ENCODE data around the gene CTPS1. TPM values are rescaled to one million over a fixed set of nuclear protein-coding genes. Genes with fewer than 3 reads are reported as not detected.

The CTPS1 gene
- total RNA-seq, 2 donors from 2014 or later = 14.1 to 25.5 TPM

GRCh38 chr1:41015281-41015896 is 35.9 kb downstream of the CTPS1 start:
- intact Hi-C loops (cut with DNase I) = no loop called here
- Histone ChIP-seq H3K36me3 (peaks cover 4% of the 10 kb centered on the region), H3K27me3 (no peaks in the 10 kb centered on the region), H3K4me3 (no peak overlapping the region), H3K4me1 (no peaks in the 10 kb centered on the region), H3K9ac (ENCODE audit: low read depth in 2 of 2, low read length in 2 of 2) (no peak overlapping the region), H3K9me3 (no peaks in the 10 kb centered on the region), H3K27ac (no peak overlapping the region)
- no peak for DNase-seq
- no peak for TF ChIP-seq CTCF (IDR thresholded peaks at IDR 0.05)

- intact Hi-C loops (cut with DNase I) = no loop called here
- Histone ChIP-seq H3K27ac (no peak overlapping the region), H3K36me3 (peaks cover 4% of the 10 kb centered on the region), H3K4me1 (no peaks in the 10 kb centered on the region), H3K9ac (ENCODE audit: low read depth in 2 of 2, low read length in 2 of 2) (no peak overlapping the region), H3K9me3 (no peaks in the 10 kb centered on the region), H3K27me3 (no peaks in the 10 kb centered on the region), H3K4me3 (no peak overlapping the region)
- no peak for DNase-seq
- TF ChIP-seq CTCF (IDR thresholded peaks at IDR 0.05) = no peak
Observed at GRCh38 chr1:41015897-41016470, 36.5 kb downstream of the CTPS1 start.

GRCh38 chr1:41017141-41018017 is 37.9 kb downstream of the CTPS1 start:
- H3K27ac ChIP-seq = no peak overlapping the region
- no peaks in the 10 kb centered on the region for H3K9me3 ChIP-seq
- DNase-seq = no peak
- peaks cover 4% of the 10 kb centered on the region for H3K36me3 ChIP-seq
- H3K4me1 ChIP-seq = no peaks in the 10 kb centered on the region
- intact Hi-C loops (cut with DNase I) = no loop called here
- H3K27me3 ChIP-seq = no peaks in the 10 kb centered on the region
- no peak overlapping the region for H3K9ac ChIP-seq (ENCODE audit: low read depth in 2 of 2, low read length in 2 of 2)
- TF ChIP-seq CTCF (IDR thresholded peaks at IDR 0.05) = no peak
- no peak overlapping the region for H3K4me3 ChIP-seq

- no peak overlapping the region for H3K9ac ChIP-seq (ENCODE audit: low read depth in 2 of 2, low read length in 2 of 2)
- no peaks in the 10 kb centered on the region for H3K36me3 ChIP-seq
- H3K9me3 ChIP-seq = no peaks in the 10 kb centered on the region
- intact Hi-C loops (cut with DNase I) = no loop called here
- no peaks in the 10 kb centered on the region for H3K4me1 ChIP-seq
- no peaks in the 10 kb centered on the region for H3K27me3 ChIP-seq
- TF ChIP-seq CTCF (IDR thresholded peaks at IDR 0.05) = no peak
- no peak for DNase-seq
- no peak overlapping the region for H3K4me3 ChIP-seq
- H3K27ac ChIP-seq = no peak overlapping the region
Observed at GRCh38 chr1:41018018-41018410, 38.5 kb downstream of the CTPS1 start.

- Histone ChIP-seq H3K9me3 (no peaks in the 10 kb centered on the region), H3K4me1 (no peaks in the 10 kb centered on the region), H3K27ac (no peak overlapping the region), H3K4me3 (no peak overlapping the region), H3K36me3 (no peaks in the 10 kb centered on the region), H3K9ac (ENCODE audit: low read depth in 2 of 2, low read length in 2 of 2) (no peak overlapping the region), H3K27me3 (no peaks in the 10 kb centered on the region)
- no peak for TF ChIP-seq CTCF (IDR thresholded peaks at IDR 0.05)
- DNase-seq = no peak
- intact Hi-C loops (cut with DNase I) = no loop called here
Observed at GRCh38 chr1:41019353-41019745, 39.9 kb downstream of the CTPS1 start.

All from colonic mucosa (tissue), 4 donors.